H1 (cell line): ENCODE results near the gene NEDD9. TPM values are rescaled to one million over a fixed set of nuclear protein-coding genes. Genes with fewer than 3 reads are reported as not detected.

Experiments used
- polyA plus RNA-seq, 7 experiments: library from polyadenylated mRNA; depleted of rRNA in 3 of 7; stranded (reverse) in 5 of 7; unstranded in 2 of 7; fragments of >200 nt in 5 of 7; fragments of 200-250 nt in 2 of 7; gene quantifications; 1 replicate in 5 of 7; 2 replicates in 1 of 7; 4 replicates in 1 of 7; pipeline versions ENCODE4 v1.2.1 to v1.2.3, GENCODE V29; 2011 to 2013; ENCODE audit warnings: missing spikeins in 2 of 7, mixed read lengths in 2 of 7
- total RNA-seq: library from RNA; stranded (reverse); fragmentation: NEBNext Ultra II Directional; extraction: Animal tissue kit (Norgen Biotek cat#: 25700); gene quantifications from 2 replicates; pipeline ENCODE4 v1.2.1, GENCODE V29; 2021
- TF ChIP-seq, protein P1 (sequence below): fragments of 300-600 bp; sonication (generic); IDR thresholded peaks from 2 replicates; pipeline ENCODE4 v1.7.1; 2012; ENCODE audit warnings: low read length, moderate library complexity, mild to moderate bottlenecking, inconsistent platforms; ENCODE audit not compliant: insufficient replicate concordance

The NEDD9 gene
- total and polyA plus RNA-seq, 2 of the 8 experiments (the other 6 are each of a cell fraction or from before 2014, with no cell fraction given) = 3.6 to 12.0 TPM

DNA sequence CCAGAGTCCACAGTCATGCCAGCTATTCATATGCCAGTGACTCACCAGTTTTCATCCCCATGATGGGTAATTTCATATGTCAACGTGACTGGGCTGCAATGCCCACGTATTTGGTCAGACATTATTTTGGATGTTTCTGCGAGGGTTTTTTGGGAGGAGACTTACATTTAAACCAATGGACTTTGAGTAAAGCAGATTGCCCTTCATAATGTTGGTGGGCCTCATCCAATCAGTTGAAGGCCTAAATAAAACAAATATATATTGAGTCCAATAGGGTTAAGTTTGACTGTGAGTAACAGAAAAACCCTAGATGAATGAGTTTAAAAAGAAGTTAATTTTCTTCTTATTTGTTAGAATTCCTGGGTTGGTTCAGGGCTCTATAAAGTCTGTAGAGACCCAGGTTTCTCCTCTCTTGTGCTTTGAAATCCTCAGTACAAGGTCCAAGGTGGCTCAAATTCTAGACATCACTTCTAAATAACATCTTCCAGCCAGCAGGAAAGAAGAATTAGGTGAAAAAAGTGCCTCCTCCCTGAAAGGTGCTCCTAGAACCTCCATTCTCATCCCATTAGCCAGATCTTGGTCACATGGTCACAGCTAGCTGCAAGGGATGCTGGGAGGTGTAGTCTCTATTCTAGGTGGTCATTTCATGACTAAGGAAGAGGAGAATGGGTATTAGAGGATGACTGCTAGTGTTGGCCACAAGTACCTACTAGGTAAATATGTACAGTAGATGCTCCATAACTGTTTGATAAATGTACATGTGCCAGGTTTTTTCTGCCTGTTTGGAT lies 16.7 kb upstream of the NEDD9 start (continued):
- TF ChIP-seq, protein P1, sequence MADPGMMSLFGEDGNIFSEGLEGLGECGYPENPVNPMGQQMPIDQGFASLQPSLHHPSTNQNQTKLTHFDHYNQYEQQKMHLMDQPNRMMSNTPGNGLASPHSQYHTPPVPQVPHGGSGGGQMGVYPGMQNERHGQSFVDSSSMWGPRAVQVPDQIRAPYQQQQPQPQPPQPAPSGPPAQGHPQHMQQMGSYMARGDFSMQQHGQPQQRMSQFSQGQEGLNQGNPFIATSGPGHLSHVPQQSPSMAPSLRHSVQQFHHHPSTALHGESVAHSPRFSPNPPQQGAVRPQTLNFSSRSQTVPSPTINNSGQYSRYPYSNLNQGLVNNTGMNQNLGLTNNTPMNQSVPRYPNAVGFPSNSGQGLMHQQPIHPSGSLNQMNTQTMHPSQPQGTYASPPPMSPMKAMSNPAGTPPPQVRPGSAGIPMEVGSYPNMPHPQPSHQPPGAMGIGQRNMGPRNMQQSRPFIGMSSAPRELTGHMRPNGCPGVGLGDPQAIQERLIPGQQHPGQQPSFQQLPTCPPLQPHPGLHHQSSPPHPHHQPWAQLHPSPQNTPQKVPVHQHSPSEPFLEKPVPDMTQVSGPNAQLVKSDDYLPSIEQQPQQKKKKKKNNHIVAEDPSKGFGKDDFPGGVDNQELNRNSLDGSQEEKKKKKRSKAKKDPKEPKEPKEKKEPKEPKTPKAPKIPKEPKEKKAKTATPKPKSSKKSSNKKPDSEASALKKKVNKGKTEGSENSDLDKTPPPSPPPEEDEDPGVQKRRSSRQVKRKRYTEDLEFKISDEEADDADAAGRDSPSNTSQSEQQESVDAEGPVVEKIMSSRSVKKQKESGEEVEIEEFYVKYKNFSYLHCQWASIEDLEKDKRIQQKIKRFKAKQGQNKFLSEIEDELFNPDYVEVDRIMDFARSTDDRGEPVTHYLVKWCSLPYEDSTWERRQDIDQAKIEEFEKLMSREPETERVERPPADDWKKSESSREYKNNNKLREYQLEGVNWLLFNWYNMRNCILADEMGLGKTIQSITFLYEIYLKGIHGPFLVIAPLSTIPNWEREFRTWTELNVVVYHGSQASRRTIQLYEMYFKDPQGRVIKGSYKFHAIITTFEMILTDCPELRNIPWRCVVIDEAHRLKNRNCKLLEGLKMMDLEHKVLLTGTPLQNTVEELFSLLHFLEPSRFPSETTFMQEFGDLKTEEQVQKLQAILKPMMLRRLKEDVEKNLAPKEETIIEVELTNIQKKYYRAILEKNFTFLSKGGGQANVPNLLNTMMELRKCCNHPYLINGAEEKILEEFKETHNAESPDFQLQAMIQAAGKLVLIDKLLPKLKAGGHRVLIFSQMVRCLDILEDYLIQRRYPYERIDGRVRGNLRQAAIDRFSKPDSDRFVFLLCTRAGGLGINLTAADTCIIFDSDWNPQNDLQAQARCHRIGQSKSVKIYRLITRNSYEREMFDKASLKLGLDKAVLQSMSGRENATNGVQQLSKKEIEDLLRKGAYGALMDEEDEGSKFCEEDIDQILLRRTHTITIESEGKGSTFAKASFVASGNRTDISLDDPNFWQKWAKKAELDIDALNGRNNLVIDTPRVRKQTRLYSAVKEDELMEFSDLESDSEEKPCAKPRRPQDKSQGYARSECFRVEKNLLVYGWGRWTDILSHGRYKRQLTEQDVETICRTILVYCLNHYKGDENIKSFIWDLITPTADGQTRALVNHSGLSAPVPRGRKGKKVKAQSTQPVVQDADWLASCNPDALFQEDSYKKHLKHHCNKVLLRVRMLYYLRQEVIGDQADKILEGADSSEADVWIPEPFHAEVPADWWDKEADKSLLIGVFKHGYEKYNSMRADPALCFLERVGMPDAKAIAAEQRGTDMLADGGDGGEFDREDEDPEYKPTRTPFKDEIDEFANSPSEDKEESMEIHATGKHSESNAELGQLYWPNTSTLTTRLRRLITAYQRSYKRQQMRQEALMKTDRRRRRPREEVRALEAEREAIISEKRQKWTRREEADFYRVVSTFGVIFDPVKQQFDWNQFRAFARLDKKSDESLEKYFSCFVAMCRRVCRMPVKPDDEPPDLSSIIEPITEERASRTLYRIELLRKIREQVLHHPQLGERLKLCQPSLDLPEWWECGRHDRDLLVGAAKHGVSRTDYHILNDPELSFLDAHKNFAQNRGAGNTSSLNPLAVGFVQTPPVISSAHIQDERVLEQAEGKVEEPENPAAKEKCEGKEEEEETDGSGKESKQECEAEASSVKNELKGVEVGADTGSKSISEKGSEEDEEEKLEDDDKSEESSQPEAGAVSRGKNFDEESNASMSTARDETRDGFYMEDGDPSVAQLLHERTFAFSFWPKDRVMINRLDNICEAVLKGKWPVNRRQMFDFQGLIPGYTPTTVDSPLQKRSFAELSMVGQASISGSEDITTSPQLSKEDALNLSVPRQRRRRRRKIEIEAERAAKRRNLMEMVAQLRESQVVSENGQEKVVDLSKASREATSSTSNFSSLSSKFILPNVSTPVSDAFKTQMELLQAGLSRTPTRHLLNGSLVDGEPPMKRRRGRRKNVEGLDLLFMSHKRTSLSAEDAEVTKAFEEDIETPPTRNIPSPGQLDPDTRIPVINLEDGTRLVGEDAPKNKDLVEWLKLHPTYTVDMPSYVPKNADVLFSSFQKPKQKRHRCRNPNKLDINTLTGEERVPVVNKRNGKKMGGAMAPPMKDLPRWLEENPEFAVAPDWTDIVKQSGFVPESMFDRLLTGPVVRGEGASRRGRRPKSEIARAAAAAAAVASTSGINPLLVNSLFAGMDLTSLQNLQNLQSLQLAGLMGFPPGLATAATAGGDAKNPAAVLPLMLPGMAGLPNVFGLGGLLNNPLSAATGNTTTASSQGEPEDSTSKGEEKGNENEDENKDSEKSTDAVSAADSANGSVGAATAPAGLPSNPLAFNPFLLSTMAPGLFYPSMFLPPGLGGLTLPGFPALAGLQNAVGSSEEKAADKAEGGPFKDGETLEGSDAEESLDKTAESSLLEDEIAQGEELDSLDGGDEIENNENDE = no peak
